ENCODE results near the gene ARSA. TPM values are rescaled to one million over a fixed set of nuclear protein-coding genes. Genes with fewer than 3 reads are reported as not detected.
A peak's percentile ranks its signal among the peaks of the same experiment; 100 is the strongest.

The ARSA gene
- total and polyA plus RNA-seq, 4 donors, result 6.8 to 28.0 (median 15.8) TPM

- TF ChIP-seq FOXA2 (IDR thresholded peaks at IDR 0.05) (no peak), ATF3 (IDR thresholded peaks at IDR 0.05) (no peak), GABPA (IDR thresholded peaks at IDR 0.05 in 1 of 2, conservative IDR thresholded peaks at IDR 0.05 in 1 of 2) (no peak), EGR1 (IDR thresholded peaks at IDR 0.05; ENCODE audit: low read depth in 2 of 2) (no peak), REST (IDR thresholded peaks at IDR 0.05) (no peak), JUND (IDR thresholded peaks at IDR 0.05) (no peak), YY1 (IDR thresholded peaks at IDR 0.05) (no peak), RXRA (IDR thresholded peaks at IDR 0.05) (no peak), MAX (IDR thresholded peaks at IDR 0.05) (no peak), NR2F2 (IDR thresholded peaks at IDR 0.05) (no peak), HNF4G (IDR thresholded peaks at IDR 0.05) (no peak), RAD21 (IDR thresholded peaks at IDR 0.05) (no peak), HNF4A (conservative IDR thresholded peaks at IDR 0.05) (no peak), ZBTB33 (IDR thresholded peaks at IDR 0.05) (no peak)
- Histone ChIP-seq H3K27ac (ENCODE audit: low read depth in 1 of 2, low read length in 2 of 2) (peak overlapping the region; percentile 46 to 58), H3K4me3 (ENCODE audit: low read depth in 1 of 3, low read length in 3 of 3) (no peak overlapping the region), H3K9me3 (ENCODE audit: control insufficient read depth in 4 of 4, low read length in 3 of 4) (no peaks in the 10 kb centered on the region), H3K9ac (ENCODE audit: low read depth in 1 of 2, low read length in 2 of 2) (no peak overlapping the region), H3K27me3 (ENCODE audit: control insufficient read depth in 4 of 4, insufficient read depth in 4 of 4, low read length in 3 of 4) (no peaks in the 10 kb centered on the region), H3K4me1 (ENCODE audit: control insufficient read depth in 4 of 4, insufficient read depth in 4 of 4, low read length in 3 of 4) (peaks cover 0 to 14% (median 5%) of the 10 kb centered on the region in 4 donors), H3K36me3 (ENCODE audit: control insufficient read depth in 4 of 4, insufficient read depth in 3 of 4, low read depth in 1 of 4, low read length in 3 of 4) (no peaks in the 10 kb centered on the region)
- WGBS, result 75% methylated on average over 8 of the region's 8 CpGs
- DNase-seq (ENCODE audit: low spot score), result no peak
Measured at GRCh38 chr22:50672041-50672440, 44.1 kb upstream of the ARSA start.

- H3K36me3 ChIP-seq (ENCODE audit: control insufficient read depth in 4 of 4, insufficient read depth in 3 of 4, low read depth in 1 of 4, low read length in 3 of 4), result no peaks in the 10 kb centered on the region
- no peak for DNase-seq (ENCODE audit: low spot score)
- no peak for TF ChIP-seq HNF4G (IDR thresholded peaks at IDR 0.05)
- no peak overlapping the region for H3K9ac ChIP-seq (ENCODE audit: low read depth in 1 of 2, low read length in 2 of 2)
- no peaks in the 10 kb centered on the region for H3K27me3 ChIP-seq (ENCODE audit: control insufficient read depth in 4 of 4, insufficient read depth in 4 of 4, low read length in 3 of 4)
- H3K9me3 ChIP-seq (ENCODE audit: control insufficient read depth in 4 of 4, low read length in 3 of 4), result no peaks in the 10 kb centered on the region
- H3K27ac ChIP-seq (ENCODE audit: low read depth in 1 of 2, low read length in 2 of 2), result peak overlapping the region; percentile 46 to 58
- H3K4me1 ChIP-seq (ENCODE audit: control insufficient read depth in 4 of 4, insufficient read depth in 4 of 4, low read length in 3 of 4), result peaks cover 0 to 14% (median 5%) of the 10 kb centered on the region in 4 donors
- no peak overlapping the region for H3K4me3 ChIP-seq (ENCODE audit: low read depth in 1 of 3, low read length in 3 of 3)
- WGBS, result 77% methylated on average over 11 of the region's 11 CpGs
Measured at GRCh38 chr22:50671641-50672040, 43.7 kb upstream of the ARSA start.
